HG02973 (cell line): ENCODE data around the gene PBX4.

Experiments
- ATAC-seq: cut with Tn5 transposase; IDR thresholded peaks from one replicate; pipeline ENCODE4 v1.9.1; 2021; ENCODE audit warnings: moderate library complexity; ENCODE audit not compliant: unreplicated experiment

Gene PBX4

DNA sequence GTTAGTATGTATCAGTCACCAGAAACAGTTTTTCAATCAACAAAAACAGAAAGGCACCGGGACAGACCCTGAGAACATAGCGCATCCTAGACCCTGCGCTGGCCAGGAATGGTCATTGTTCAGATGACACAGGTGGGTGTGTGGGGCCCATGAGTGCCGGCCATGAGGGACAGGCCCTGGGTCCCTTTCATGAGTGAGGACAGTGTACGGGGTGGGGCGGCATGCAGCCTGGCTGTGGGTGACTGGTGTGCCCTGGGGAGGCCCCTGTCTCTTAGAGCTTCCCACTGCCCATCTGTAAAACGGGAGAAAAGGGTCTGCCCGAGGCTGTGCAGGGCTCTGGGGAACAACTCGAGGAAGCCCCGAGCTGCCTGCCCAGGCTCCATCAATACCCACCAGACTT lies 25.8 kb downstream of the PBX4 start:
- no peak for ATAC-seq

- peak; percentile 66 for ATAC-seq
Measured at GRCh38 chr19:19591133-19591825, 27.2 kb downstream of the PBX4 start.

DNA sequence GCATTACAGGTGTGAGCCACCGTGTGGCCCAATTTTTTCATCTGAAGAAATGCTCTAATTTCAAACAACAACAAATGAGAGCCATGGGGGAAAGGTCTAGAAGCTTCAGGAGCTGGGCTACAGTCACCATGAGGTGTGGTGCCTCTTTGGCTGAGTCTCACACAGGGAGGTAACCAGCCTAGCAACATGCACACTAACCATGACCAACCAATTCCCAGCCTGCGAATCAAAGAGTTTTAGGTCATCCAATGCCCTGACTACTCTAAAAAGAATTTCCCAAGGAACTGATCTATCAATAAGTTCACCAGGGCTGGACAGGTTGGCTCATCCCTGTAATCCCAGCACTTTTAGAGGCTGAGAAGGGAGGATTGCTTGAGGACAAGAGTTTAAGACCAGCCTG lies 29.9 kb downstream of the PBX4 start:
- ATAC-seq = no peak

GRCh38 chr19:19587771-19588170 lies 30.7 kb downstream of the PBX4 start:
- no peak for ATAC-seq

DNA sequence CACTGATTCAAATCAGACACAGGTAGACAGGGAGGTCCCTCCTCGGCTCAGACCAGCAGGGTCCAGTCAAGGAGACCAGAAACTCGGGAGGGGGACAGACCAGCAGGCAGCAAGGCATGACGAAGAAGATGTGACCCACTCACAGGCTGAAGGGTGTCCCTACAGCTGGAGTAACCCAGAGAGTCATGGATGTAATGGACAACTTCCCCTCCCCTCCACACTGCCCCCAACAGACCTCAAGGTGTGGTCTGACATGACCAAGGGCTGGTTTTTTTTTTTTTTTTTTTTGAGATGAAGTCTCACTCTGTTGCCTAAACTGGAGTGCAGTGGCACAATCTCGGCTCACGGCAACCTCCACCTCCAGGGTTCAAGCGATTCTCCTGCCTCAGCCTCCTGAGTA lies 34.1 kb downstream of the PBX4 start:
- no peak for ATAC-seq

- no peak for ATAC-seq
Measured at GRCh38 chr19:19582471-19582870, 36.0 kb downstream of the PBX4 start.

DNA sequence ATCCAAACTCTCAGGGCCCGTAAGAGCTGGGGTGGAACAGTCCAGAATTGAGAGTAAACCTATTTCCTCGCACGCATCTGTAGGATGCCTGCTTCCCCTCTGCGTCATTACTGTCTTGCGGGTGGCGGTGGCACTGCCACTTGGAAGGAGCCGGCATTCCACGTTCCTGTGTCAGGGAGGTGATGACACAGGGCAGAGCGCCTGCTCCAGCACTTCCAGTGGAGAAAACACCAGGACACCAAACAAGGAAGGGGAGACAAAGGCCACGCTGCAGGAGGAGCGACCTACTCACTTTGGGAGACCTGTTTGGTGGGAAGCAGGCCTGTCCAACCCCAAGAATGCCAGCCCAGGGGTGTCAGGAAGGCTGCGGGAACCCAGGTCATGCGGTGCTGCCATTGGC lies 37.1 kb downstream of the PBX4 start:
- no peak for ATAC-seq

DNA sequence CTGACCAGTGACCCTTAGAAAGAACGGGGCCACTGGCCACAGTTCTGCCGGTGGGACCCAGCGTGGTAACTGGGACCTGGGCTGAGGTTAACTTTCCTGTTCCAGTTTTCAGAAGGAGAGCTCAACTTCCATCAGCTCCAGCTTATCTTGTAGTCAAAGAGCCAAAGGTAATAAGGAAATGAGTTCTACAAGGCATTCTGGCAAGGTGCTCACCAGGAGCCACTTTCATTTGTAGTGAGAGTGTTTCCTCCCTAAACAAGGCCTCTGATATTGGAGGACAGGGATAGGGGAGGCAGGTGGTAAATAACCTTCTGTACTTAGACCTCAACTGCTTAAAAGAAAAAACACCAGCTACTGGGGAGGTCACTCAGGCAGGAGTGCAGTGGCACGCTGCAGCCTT lies 38.1 kb downstream of the PBX4 start:
- ATAC-seq = no peak

DNA sequence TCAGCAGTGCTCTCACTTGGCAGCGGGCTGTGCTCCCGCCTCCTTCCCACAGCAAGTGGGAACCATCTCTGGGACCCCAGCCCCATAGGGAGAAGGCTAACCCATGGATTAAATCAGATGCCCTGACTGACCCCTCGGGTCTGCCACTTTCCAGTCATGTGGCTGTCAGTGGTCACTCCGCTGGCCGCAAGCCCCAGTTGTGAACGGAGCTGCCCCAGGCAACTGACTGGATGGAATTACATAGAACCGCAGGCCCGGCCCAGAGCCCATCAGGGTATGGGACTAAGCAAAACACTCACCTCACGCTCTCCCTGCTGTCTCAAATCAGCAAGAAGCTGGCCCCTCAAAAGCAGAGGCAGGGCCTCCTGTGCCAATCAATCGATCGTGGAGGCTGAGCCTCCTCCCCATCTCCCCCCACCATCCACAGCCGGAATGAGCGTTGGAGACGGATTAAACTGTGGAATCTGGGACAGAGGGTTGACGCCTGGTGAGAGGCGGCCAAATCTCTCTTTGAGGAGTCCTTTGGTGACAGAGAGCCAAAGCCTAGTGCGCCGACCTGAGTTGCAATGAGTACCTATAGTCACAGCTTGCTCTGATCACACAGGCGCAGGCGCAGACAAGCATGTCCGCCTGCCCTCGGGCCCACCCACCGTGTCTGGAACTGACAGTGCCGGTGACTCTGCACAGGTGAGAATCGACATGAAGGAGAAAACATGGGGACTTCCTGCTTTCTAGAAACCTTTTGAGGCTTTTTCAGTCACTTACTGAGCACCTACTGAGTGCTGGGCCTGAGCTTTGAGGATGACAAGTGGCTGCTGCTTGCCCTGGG lies 38.7 kb downstream of the PBX4 start:
- ATAC-seq = no peak

DNA sequence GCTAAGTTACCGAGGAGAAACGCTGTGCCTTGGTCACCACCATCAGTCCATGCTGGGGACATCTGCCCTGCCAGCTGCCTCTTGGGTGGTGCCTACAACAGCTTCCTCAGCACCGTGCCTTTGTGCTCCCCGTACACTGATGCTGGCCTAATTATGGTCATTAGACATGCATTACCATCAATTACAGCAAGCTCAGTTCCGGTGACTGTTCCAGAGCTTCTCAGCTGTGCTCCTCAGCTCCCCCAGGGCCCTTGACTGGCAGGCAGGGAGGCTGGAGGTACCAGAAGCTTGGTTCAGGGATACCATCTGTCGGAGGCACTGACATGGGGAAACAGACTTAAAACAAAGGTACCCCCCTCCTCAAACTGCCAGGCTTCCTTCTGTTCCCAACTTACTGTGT lies 40.2 kb downstream of the PBX4 start:
- ATAC-seq = no peak

GRCh38 chr19:19575411-19575810 lies 43.1 kb downstream of the PBX4 start:
- no peak for ATAC-seq

GRCh38 chr19:19571071-19571786 lies 47.3 kb downstream of the PBX4 start:
- ATAC-seq = no peak

DNA sequence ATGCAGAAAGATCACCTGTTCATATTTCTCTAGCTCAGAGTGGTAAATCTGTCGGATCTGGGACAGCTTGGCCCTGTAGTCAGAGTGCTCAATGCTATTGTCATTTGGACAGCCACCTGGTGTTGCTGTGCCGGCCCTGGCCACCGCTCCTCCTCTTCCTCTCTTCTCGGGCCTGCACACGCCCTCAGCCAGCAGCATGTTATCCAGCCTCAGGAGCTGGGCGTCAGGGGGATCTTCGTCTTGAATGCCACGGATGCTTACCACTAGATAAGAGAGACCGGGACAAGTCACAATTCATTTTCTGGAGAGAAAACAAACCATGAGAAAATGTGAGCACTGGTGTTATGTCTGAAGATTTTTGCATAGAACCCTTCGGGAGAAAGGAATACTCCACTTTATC lies 47.9 kb downstream of the PBX4 start:
- no peak for ATAC-seq

DNA sequence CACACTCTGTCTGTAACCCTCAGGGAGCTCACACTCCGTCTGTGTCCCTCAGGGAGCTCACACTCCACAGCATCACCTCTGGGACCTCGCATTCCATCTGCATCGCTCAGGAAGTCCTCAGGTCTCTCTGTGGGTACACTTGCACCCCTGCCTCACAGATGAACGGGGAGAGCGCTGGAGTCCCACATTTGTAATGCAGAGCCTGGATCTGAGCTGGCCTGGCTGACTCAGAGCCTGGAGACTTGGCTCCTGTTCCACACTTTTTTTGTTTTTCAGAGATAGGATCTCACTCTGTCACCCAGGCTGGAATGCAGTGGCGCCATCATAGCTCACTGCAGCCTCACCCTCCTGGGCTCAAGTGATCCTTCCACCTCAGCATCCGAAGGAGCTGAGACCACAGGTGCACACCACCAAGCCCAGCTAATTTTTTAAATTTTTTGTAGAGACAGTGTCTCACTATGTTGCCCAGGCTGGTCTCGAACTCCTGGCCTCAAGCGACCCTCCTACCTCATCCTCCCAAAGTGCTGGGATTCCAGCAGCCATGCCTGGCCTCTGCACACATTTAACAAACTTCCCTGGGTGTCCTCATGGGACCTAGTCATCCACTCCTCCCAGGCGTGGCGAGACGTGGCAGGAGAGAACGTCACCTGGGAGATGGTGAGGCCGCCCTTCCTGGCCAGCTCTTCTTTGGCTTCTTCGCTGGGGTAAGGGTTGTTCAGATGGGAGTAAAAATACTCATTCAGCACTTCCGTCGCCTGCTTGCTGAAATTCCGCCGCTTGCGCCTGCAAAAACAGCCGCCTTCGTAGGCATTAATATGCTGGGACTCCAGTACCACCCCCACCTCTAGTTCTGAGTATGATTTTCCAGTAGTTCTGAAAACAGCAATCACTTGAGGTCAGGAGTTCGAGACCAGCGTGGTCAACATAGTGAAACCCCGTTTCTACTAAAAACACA lies 49.4 kb downstream of the PBX4 start:
- ATAC-seq = no peak

- no peak for ATAC-seq
Measured at GRCh38 chr19:19567391-19567790, 51.1 kb downstream of the PBX4 start.

GRCh38 chr19:19566306-19566705 lies 52.2 kb downstream of the PBX4 start:
- ATAC-seq = no peak

DNA sequence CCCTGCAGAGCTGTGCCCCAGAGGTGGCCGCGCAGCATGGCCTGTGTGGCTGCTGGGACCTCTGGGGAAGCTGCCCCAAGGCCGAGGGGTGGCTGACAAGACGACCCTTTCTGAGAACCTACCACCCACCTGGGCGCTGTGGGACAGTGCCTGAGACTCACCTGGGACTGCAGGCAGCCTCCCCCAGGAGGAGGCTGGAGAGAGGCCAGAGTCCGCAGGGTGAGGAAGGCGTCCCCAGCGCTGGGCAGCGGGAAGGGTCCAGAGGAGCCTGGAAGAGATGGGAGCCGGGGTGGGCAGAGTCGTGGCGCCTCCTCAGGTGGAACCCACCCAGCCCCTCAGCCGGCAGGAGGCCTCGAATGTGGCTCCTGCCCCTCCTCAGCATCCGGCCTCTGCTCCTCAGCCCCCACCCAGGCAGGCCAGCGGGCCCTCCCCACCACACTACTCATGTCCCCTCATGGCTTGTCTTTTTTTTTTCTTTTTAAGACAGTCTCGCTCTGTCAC lies 55.1 kb downstream of the PBX4 start:
- no peak for ATAC-seq

- no peak for ATAC-seq
Measured at GRCh38 chr19:19562665-19563347, 55.7 kb downstream of the PBX4 start.

- ATAC-seq = no peak
Measured at GRCh38 chr19:19561946-19562664, 56.4 kb downstream of the PBX4 start.
